Mammary epithelial cell (primary cell): Measurements from ENCODE around the gene SARNP.

Source experiments
- EZH2 ChIP-seq: IDR thresholded peaks from 2 replicates; pipeline ENCODE4 v1.6.1; 2012; ENCODE audit warnings: low read length, inconsistent platforms, borderline replicate concordance
- TF ChIP-seq, protein P1 (sequence below), 2 donors: IDR thresholded peaks in 1 of 2; conservative IDR thresholded peaks in 1 of 2; 2 replicates each; pipeline ENCODE4 v1.5.1; 2011 to 2012; ENCODE audit warnings: inconsistent platforms in 2 of 2, low read length in 2 of 2, mild to moderate bottlenecking in 2 of 2, control low read depth in 1 of 2, low read depth in 1 of 2; ENCODE audit not compliant: insufficient read depth in 1 of 2; ENCODE audit errors: extremely low read depth in 1 of 2

DNA sequence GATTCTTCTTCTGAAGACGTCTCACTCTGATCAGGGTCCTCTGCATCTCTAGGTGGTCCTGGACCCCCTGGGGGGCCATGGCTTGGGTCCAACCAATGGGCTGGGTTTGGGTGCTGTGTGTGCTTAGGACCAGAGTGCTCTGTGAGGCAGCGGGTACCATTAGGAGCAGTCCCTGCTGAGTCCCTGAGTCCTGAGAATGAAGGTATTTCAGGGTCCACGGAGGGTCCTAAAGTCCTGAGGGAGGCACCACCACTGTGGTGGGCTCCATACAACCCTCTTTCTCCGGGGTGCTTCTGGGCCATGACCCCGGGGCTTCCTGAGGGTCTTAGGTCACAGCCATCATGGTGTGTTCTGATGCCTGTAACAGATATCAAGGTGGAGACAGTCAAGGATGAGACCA, 10.8 kb upstream of the SARNP start:
- TF ChIP-seq, protein P1, sequence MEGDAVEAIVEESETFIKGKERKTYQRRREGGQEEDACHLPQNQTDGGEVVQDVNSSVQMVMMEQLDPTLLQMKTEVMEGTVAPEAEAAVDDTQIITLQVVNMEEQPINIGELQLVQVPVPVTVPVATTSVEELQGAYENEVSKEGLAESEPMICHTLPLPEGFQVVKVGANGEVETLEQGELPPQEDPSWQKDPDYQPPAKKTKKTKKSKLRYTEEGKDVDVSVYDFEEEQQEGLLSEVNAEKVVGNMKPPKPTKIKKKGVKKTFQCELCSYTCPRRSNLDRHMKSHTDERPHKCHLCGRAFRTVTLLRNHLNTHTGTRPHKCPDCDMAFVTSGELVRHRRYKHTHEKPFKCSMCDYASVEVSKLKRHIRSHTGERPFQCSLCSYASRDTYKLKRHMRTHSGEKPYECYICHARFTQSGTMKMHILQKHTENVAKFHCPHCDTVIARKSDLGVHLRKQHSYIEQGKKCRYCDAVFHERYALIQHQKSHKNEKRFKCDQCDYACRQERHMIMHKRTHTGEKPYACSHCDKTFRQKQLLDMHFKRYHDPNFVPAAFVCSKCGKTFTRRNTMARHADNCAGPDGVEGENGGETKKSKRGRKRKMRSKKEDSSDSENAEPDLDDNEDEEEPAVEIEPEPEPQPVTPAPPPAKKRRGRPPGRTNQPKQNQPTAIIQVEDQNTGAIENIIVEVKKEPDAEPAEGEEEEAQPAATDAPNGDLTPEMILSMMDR (conservative IDR thresholded peaks at IDR 0.05 in 1 of 2, IDR thresholded peaks at IDR 0.05 in 1 of 2; ENCODE audit: extremely low read depth in 1 of 2, insufficient read depth in 1 of 2, low read depth in 1 of 2, low read length in 2 of 2): no peak
- no peak for TF ChIP-seq EZH2
